ENCODE measurements around the gene SEC14L5. TPM values are rescaled to one million over a fixed set of nuclear protein-coding genes. Genes with fewer than 3 reads are reported as not detected.

The SEC14L5 gene
- total RNA-seq, 1 experiment from 2014 or later: 2.3 TPM

GRCh38 chr16:4979736-4980660 lies 21.9 kb downstream of the SEC14L5 start:
- H3K9me3 Mint-ChIP-seq: peaks cover 7% of the 10 kb centered on the region
- no peaks in the 10 kb centered on the region for H3K36me3 Mint-ChIP-seq
- POLR2A ChIA-PET: no interaction called here
- DNase-seq (ENCODE audit: low spot score): no peak
- no peak for ATAC-seq
- no peaks in the 10 kb centered on the region; the same call in 1 of the 2 replicates for H3K27me3 Mint-ChIP-seq (ENCODE audit: low read depth)
- H3K4me3 Mint-ChIP-seq: no peak overlapping the region
- H3K27ac Mint-ChIP-seq: no peak overlapping the region
- no peak for TF ChIP-seq MAX (CRISPR knock-in tag; IDR thresholded peaks at IDR 0.05)
- TF ChIP-seq, protein P1, sequence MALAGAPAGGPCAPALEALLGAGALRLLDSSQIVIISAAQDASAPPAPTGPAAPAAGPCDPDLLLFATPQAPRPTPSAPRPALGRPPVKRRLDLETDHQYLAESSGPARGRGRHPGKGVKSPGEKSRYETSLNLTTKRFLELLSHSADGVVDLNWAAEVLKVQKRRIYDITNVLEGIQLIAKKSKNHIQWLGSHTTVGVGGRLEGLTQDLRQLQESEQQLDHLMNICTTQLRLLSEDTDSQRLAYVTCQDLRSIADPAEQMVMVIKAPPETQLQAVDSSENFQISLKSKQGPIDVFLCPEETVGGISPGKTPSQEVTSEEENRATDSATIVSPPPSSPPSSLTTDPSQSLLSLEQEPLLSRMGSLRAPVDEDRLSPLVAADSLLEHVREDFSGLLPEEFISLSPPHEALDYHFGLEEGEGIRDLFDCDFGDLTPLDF (CRISPR knock-in tag; IDR thresholded peaks at IDR 0.05): no peak
- TF ChIP-seq GTF2I (CRISPR knock-in tag; conservative IDR thresholded peaks at IDR 0.05): 0 out of 2 replicates have a peak, but pooled peaks have one; percentile 14
- CTCF ChIA-PET: no interaction called here
- no peaks in the 10 kb centered on the region for H3K4me1 Mint-ChIP-seq

DNA sequence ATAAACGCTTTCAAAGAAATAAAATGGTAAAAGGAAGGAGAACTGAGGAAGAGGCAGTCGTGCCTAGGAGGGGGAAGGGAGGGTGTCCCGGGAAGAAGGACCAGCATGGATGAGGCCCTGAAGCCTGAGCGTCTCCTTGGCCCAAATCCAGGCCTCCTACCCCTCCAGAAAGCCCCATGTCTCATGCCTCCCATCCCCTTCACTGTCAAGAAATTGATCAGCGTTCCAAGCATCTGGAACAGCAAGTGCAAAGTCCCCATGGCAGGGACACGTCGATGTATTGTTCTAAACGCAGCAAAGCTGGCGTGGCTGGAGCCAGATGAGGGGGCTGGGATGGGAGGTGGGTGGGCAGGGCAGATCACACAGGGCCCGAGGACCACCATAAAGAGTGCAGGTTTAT lies 22.6 kb downstream of the SEC14L5 start:
- no peaks in the 10 kb centered on the region for H3K4me1 Mint-ChIP-seq
- no peaks in the 10 kb centered on the region for H3K36me3 Mint-ChIP-seq
- no peak for TF ChIP-seq NFYB (CRISPR knock-in tag; conservative IDR thresholded peaks at IDR 0.05; ENCODE audit: low read depth)
- no peak for TF ChIP-seq ZBTB21 (CRISPR knock-in tag; IDR thresholded peaks at IDR 0.05; ENCODE audit: borderline replicate concordance)
- peaks cover 7% of the 10 kb centered on the region for H3K9me3 Mint-ChIP-seq
- ATAC-seq: no peak
- H3K27me3 Mint-ChIP-seq (ENCODE audit: low read depth): peaks cover under 1% of the 10 kb centered on the region; the same call in 1 of the 2 replicates
- CTCF ChIA-PET: interaction anchor here (2.0 kb wide), 1 partner anchor 22 kb away, joined by 7 read pairs; the partner anchor contains the start of gene SEC14L5
- no peak overlapping the region for H3K27ac Mint-ChIP-seq
- H3K4me3 Mint-ChIP-seq: no peak overlapping the region
- no peak for DNase-seq (ENCODE audit: low spot score)
- POLR2A ChIA-PET: no interaction called here

DNA sequence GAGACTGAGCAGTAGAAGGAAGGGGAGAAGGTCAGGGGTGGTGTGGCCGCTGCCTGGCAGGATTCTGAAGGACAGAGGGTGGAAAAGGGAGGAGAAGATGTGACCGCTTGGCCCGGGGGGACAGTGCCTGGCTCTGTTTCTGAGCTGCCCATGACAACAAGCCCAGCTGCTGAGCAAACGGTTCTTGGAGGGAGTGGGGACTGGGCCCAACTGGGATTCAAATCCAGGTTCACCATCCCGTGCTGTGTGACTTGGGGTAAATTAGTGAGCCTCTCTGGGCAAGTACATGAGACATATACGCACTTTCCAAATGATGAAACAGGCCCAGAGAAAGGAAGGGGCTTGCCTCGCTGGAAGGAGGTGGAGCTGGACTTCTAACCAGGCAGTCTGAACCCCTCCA lies 23.3 kb downstream of the SEC14L5 start:
- H3K9me3 Mint-ChIP-seq: peaks cover 7% of the 10 kb centered on the region
- DNase-seq (ENCODE audit: low spot score) (no peak), ATAC-seq (no peak)
- TF ChIP-seq MAX (CRISPR knock-in tag; IDR thresholded peaks at IDR 0.05) (no peak), NR2C2 (CRISPR knock-in tag; IDR thresholded peaks at IDR 0.05) (no peak), CREB1 (CRISPR knock-in tag; IDR thresholded peaks at IDR 0.05) (no peak), GABPB1 (CRISPR knock-in tag; IDR thresholded peaks at IDR 0.05) (no peak), SP1 (CRISPR knock-in tag; conservative IDR thresholded peaks at IDR 0.05) (no peak), HMGA2 (CRISPR knock-in tag; IDR thresholded peaks at IDR 0.05) (no peak), GRHL2 (CRISPR knock-in tag; IDR thresholded peaks at IDR 0.05; ENCODE audit: insufficient replicate concordance, severe bottlenecking) (no peak), ZBTB21 (CRISPR knock-in tag; IDR thresholded peaks at IDR 0.05; ENCODE audit: borderline replicate concordance) (no peak), ZNF219 (CRISPR knock-in tag; IDR thresholded peaks at IDR 0.05; ENCODE audit: borderline replicate concordance) (no peak), TP53 (CRISPR knock-in tag; IDR thresholded peaks at IDR 0.05) (no peak)
- H3K27ac Mint-ChIP-seq: no peak overlapping the region
- ChIA-PET POLR2A (no interaction called here), CTCF (interaction anchor here (2.0 kb wide), 1 partner anchor 23 kb away, joined by 7 read pairs; the partner anchor contains the start of gene SEC14L5)
- no peaks in the 10 kb centered on the region for H3K36me3 Mint-ChIP-seq
- peaks cover 8% of the 10 kb centered on the region for H3K27me3 Mint-ChIP-seq (ENCODE audit: low read depth)
- H3K4me3 Mint-ChIP-seq: no peak overlapping the region
- no peaks in the 10 kb centered on the region for H3K4me1 Mint-ChIP-seq

DNA sequence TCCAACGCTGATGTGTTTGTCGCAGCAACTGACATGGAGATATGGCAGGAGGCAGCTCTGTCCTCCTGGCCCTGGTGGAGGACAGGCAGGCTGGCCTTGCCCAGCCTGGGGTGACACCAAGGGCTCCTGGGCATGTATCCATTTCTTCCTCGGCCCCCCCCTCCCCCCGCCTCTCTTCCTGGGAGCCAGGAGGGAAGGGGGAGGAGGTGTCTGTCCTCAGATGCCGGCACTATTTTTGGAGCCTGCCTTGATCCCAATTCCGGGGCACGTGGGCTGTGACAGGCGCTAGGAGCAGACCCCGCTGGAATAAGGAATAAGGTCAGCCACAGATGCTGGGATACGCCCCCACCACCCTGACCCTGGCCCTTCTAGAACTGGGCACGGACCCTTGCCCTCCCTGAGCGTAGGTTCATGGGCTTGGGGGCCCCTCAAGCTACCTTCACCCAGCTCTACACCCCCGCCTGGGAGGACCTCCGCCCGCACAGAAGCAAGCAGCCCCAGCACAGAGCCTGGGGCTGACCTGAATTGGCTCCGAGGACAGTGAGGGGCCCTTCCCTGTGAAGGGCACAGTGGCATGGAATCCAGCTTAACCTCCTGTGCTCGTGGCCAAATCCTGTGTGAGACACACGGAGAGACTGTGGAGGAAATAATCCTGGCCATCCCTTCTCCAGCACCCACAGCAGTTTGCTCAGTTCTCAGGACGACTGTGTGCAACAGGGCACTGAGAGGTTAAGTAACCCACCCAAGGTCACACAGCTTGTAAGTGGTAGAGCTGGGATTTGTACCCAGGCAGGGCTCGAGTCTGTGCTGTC lies 24.1 kb downstream of the SEC14L5 start:
- H3K27me3 Mint-ChIP-seq (ENCODE audit: low read depth): peaks cover 16% of the 10 kb centered on the region
- DNase-seq (ENCODE audit: low spot score) (no peak), ATAC-seq (peak; percentile 34)
- H3K4me3 Mint-ChIP-seq: no peak overlapping the region
- POLR2A ChIA-PET: no interaction called here
- H3K36me3 Mint-ChIP-seq: no peaks in the 10 kb centered on the region
- no peak overlapping the region for H3K27ac Mint-ChIP-seq
- H3K9me3 Mint-ChIP-seq: peaks cover 7% of the 10 kb centered on the region
- no peaks in the 10 kb centered on the region for H3K4me1 Mint-ChIP-seq
- CTCF ChIA-PET: interaction anchor here (2.0 kb wide), 1 partner anchor 24 kb away, joined by 7 read pairs; the partner anchor contains the start of gene SEC14L5
- no peak for TF ChIP-seq SMAD4 (CRISPR knock-in tag; IDR thresholded peaks at IDR 0.05)
- no peak for TF ChIP-seq CTCF (IDR thresholded peaks at IDR 0.05)
- no peak for TF ChIP-seq ZNF263 (CRISPR knock-in tag; IDR thresholded peaks at IDR 0.05; ENCODE audit: low read depth)
- no peak for TF ChIP-seq GRHL2 (CRISPR knock-in tag; IDR thresholded peaks at IDR 0.05; ENCODE audit: insufficient replicate concordance, severe bottlenecking)
- TF ChIP-seq, protein P2, sequence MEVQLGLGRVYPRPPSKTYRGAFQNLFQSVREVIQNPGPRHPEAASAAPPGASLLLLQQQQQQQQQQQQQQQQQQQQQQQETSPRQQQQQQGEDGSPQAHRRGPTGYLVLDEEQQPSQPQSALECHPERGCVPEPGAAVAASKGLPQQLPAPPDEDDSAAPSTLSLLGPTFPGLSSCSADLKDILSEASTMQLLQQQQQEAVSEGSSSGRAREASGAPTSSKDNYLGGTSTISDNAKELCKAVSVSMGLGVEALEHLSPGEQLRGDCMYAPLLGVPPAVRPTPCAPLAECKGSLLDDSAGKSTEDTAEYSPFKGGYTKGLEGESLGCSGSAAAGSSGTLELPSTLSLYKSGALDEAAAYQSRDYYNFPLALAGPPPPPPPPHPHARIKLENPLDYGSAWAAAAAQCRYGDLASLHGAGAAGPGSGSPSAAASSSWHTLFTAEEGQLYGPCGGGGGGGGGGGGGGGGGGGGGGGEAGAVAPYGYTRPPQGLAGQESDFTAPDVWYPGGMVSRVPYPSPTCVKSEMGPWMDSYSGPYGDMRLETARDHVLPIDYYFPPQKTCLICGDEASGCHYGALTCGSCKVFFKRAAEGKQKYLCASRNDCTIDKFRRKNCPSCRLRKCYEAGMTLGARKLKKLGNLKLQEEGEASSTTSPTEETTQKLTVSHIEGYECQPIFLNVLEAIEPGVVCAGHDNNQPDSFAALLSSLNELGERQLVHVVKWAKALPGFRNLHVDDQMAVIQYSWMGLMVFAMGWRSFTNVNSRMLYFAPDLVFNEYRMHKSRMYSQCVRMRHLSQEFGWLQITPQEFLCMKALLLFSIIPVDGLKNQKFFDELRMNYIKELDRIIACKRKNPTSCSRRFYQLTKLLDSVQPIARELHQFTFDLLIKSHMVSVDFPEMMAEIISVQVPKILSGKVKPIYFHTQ (CRISPR knock-in tag; IDR thresholded peaks at IDR 0.05): no peak
- TF ChIP-seq HMGXB4 (CRISPR knock-in tag; IDR thresholded peaks at IDR 0.05): no peak
